Prostate gland (tissue), 2 donors: ENCODE data around the gene ACLY. TPM values are rescaled to one million over a fixed set of nuclear protein-coding genes. Genes with fewer than 3 reads are reported as not detected.
A peak's percentile ranks its signal among the peaks of the same experiment; 100 is the strongest.

Source experiments
- DNase-seq: peaks from one replicate; pipeline ENCODE4 v3.0.0-alpha.2; 2019; ENCODE audit warnings: low spot score
- H3K27ac ChIP-seq, 2 donors: fragments of 200-600 bp; sonication (generic); 2 replicates each; pipeline ENCODE4 v1.5.1; 2017 to 2019
- H3K27me3 ChIP-seq: fragments of 200-600 bp; sonication (generic); replicated peaks from 2 replicates; pipeline ENCODE4 v1.5.1; 2019; ENCODE audit not compliant: insufficient read depth
- H3K36me3 ChIP-seq, 2 donors: fragments of 200-600 bp; sonication (generic); 1 replicate in 1 of 2; 2 replicates in 1 of 2; pipeline versions ENCODE4 v1.5.1 to v1.8.1; 2017 to 2019
- H3K4me1 ChIP-seq: fragments of 200-600 bp; sonication (generic); replicated peaks from 2 replicates; pipeline ENCODE4 v1.5.1; 2019
- H3K4me3 ChIP-seq, 2 donors: fragments of 200-600 bp; sonication (generic); 2 replicates each; pipeline ENCODE4 v1.5.1; 2017 to 2019
- H3K9me3 ChIP-seq: fragments of 200-600 bp; sonication (generic); 2 replicates; pipeline ENCODE4 v1.5.1; 2017
- CTCF ChIP-seq, 4 experiments: fragments of 200-600 bp in 2 of 4; fragments of 450-650 bp in 2 of 4; sonication (generic) in 2 of 4; IDR thresholded peaks; 1 replicate in 3 of 4; 2 replicates in 1 of 4; pipeline ENCODE4 v1.5.1; 2016 to 2019; ENCODE audit warnings: antibody characterized with exemption in 4 of 4, mild to moderate bottlenecking in 2 of 4, moderate library complexity in 2 of 4
- POLR2A ChIP-seq: fragments of 450-650 bp; IDR thresholded peaks from one replicate; pipeline ENCODE4 v1.6.1; 2016; ENCODE audit warnings: antibody characterized with exemption, mild to moderate bottlenecking
- POLR2AphosphoS5 ChIP-seq: sonication (generic); formaldehyde crosslinking; IDR thresholded peaks from one replicate; pipeline ENCODE4 v1.6.1; 2017; ENCODE audit warnings: antibody characterized with exemption
- WGBS: methylation state at CpG from one replicate; pipeline ENCODE4 v1.1.5; 2018; 5-methylcytosine and 5-hydroxymethylcytosine counted together
- intact Hi-C: fragments of 100-400 bp; cut with DNase I; formaldehyde crosslinking; loops from one replicate; pipeline ENCODE4 v1.14.2; 2022
- total RNA-seq, 2 donors: library from RNA; depleted of rRNA; stranded (reverse); fragments of >200 nt; gene quantifications; one replicate each; pipeline ENCODE4 v1.1.0, GENCODE V29; 2016

The ACLY gene
- total RNA-seq, 2 donors from 2014 or later = 114 to 203 TPM

GRCh38 chr17:41917679-41918313 lies 955 bp downstream of the ACLY start:
- Histone ChIP-seq H3K27ac (peak overlapping the region; percentile 85 to 90), H3K9me3 (no peaks in the 10 kb centered on the region), H3K36me3 (no peaks in the 10 kb centered on the region), H3K4me1 (no peaks in the 10 kb centered on the region), H3K4me3 (peak overlapping the region; percentile 82 to 99), H3K27me3 (no peaks in the 10 kb centered on the region)
- 7% methylated on average over 23 of the region's 26 CpGs for WGBS
- TF ChIP-seq CTCF (IDR thresholded peaks at IDR 0.05) (no peak), POLR2AphosphoS5 (no peak), POLR2A (no peak)
- DNase-seq = peak; percentile 44
- intact Hi-C loops = no loop called here

- Histone ChIP-seq H3K27me3 (no peaks in the 10 kb centered on the region), H3K36me3 (peaks cover 4 to 5% of the 10 kb centered on the region in 2 donors), H3K27ac (peak overlapping the region; percentile 85 to 90), H3K4me1 (no peaks in the 10 kb centered on the region), H3K9me3 (no peaks in the 10 kb centered on the region), H3K4me3 (peak overlapping the region; percentile 82 to 99)
- DNase-seq = peak; percentile 69
- WGBS = 28% methylated on average over 4 of the region's 4 CpGs
- intact Hi-C loops = no loop called here
- no peak for TF ChIP-seq POLR2A
- TF ChIP-seq POLR2AphosphoS5 = peak; percentile 80
Measured at GRCh38 chr17:41917192-41917591, 1.6 kb downstream of the ACLY start.

GRCh38 chr17:41915566-41915965 lies 3.2 kb downstream of the ACLY start:
- Histone ChIP-seq H3K27me3 (no peaks in the 10 kb centered on the region), H3K4me1 (no peaks in the 10 kb centered on the region), H3K4me3 (no peak overlapping the region), H3K36me3 (peaks cover 10 to 19% of the 10 kb centered on the region in 2 donors), H3K27ac (peak overlapping the region; percentile 44 to 49), H3K9me3 (no peaks in the 10 kb centered on the region)
- no peak for TF ChIP-seq POLR2AphosphoS5
- no peak for TF ChIP-seq CTCF (IDR thresholded peaks at IDR 0.05)
- TF ChIP-seq POLR2A = no peak
- intact Hi-C loops = no loop called here
- WGBS = 47% methylated on average over 2 of the region's 2 CpGs
- DNase-seq = no peak

- peak overlapping the region in 1 of 2 donors; percentile 49 for H3K27ac ChIP-seq
- no peaks in the 10 kb centered on the region for H3K9me3 ChIP-seq
- H3K4me3 ChIP-seq = no peak overlapping the region
- no peaks in the 10 kb centered on the region for H3K4me1 ChIP-seq
- H3K36me3 ChIP-seq = peaks cover 12 to 24% of the 10 kb centered on the region in 2 donors
- intact Hi-C loops = no loop called here
- no peaks in the 10 kb centered on the region for H3K27me3 ChIP-seq
- 66% methylated on average over 5 of the region's 5 CpGs for WGBS
- TF ChIP-seq POLR2A (no peak), CTCF (IDR thresholded peaks at IDR 0.05) (no peak), POLR2AphosphoS5 (no peak)
- DNase-seq = no peak
Measured at GRCh38 chr17:41915020-41915419, 3.7 kb downstream of the ACLY start.

DNA sequence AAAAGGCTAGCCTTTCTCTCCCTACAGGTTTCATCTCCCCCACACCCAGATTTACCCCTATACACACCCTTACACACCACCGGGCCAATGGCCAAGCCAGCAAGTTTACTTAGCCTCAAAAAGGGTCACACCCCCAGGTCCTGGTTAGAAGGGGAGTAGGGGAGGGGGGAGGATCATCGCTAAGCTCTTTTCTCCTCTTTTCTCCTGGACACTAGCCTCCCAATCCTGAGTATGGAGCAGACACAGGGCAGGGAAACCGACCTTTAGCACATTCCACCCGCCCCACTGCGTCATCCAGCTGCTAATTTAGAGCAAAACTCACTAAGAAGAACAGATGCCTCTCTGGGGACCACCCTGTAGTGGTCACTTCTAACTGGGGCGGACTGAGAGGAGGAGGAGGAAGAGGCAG lies 4.4 kb downstream of the ACLY start:
- no peak for DNase-seq
- TF ChIP-seq POLR2A = no peak
- TF ChIP-seq CTCF (IDR thresholded peaks at IDR 0.05) = no peak
- no peak for TF ChIP-seq POLR2AphosphoS5
- H3K9me3 ChIP-seq = no peaks in the 10 kb centered on the region
- H3K36me3 ChIP-seq = peaks cover 19 to 31% of the 10 kb centered on the region in 2 donors
- H3K27me3 ChIP-seq = no peaks in the 10 kb centered on the region
- H3K27ac ChIP-seq = peak overlapping the region in 1 of 2 donors; percentile 49
- intact Hi-C loops = no loop called here
- 70% methylated on average over 6 of the region's 6 CpGs for WGBS
- H3K4me1 ChIP-seq = no peaks in the 10 kb centered on the region
- H3K4me3 ChIP-seq = no peak overlapping the region
